MM.1S (cell line): ENCODE measurements around the gene COL4A5.

Source experiments
- DNase-seq: peaks from one replicate; pipeline ENCODE4 v3.0.0-alpha.2; 2015
- H2AFZ ChIP-seq: fragments of 300-600 bp; sonication (generic); 2 replicates; pipeline ENCODE4 v1.6.0; 2016; ENCODE audit warnings: antibody characterized with exemption, low read length
- H3F3A ChIP-seq: fragments of 300-600 bp; sonication (generic); 2 replicates; pipeline ENCODE4 v1.6.1; 2016; ENCODE audit warnings: mild to moderate bottlenecking, antibody characterized with exemption, low read length, moderate library complexity, mixed read lengths; ENCODE audit not compliant: insufficient read depth
- H3K27ac ChIP-seq: fragments of 300-600 bp; sonication (generic); 2 replicates; pipeline ENCODE4 v1.5.1; 2016; ENCODE audit warnings: mild to moderate bottlenecking, low read length
- H3K27me3 ChIP-seq: fragments of 300-600 bp; sonication (generic); replicated peaks from 2 replicates; pipeline ENCODE4 v1.6.0; 2016; ENCODE audit warnings: low read length; ENCODE audit not compliant: insufficient read depth
- H3K36me3 ChIP-seq: fragments of 300-600 bp; sonication (generic); replicated peaks from 2 replicates; pipeline ENCODE4 v1.6.1; 2016; ENCODE audit warnings: mild to moderate bottlenecking, low read length, mixed read lengths; ENCODE audit not compliant: insufficient read depth
- H3K4me1 ChIP-seq: fragments of 300-600 bp; sonication (generic); 2 replicates; pipeline ENCODE4 v1.6.1; 2016; ENCODE audit warnings: low read length, mixed read lengths
- H3K4me2 ChIP-seq: fragments of 300-600 bp; sonication (generic); 2 replicates; pipeline ENCODE4 v1.6.0; 2016; ENCODE audit warnings: low read depth, low read length
- H3K4me3 ChIP-seq: fragments of 300-600 bp; sonication (generic); 2 replicates; pipeline ENCODE4 v1.5.1; 2016; ENCODE audit warnings: low read length, mixed read lengths
- H3K79me2 ChIP-seq: fragments of 300-600 bp; sonication (generic); 2 replicates; pipeline ENCODE4 v1.6.1; 2016; ENCODE audit warnings: mixed run types, low read length, mixed read lengths
- H3K9ac ChIP-seq: fragments of 300-600 bp; sonication (generic); 2 replicates; pipeline ENCODE4 v1.6.1; 2016; ENCODE audit warnings: low read length, mixed read lengths
- H3K9me2 ChIP-seq: fragments of 300-600 bp; sonication (generic); replicated peaks from 2 replicates; pipeline ENCODE4 v1.6.1; 2016; ENCODE audit warnings: mild to moderate bottlenecking, low read length, mixed read lengths; ENCODE audit not compliant: insufficient read depth
- H3K9me3 ChIP-seq: fragments of 300-600 bp; sonication (generic); replicated peaks from 2 replicates; pipeline ENCODE4 v1.6.1; 2016; ENCODE audit warnings: mild to moderate bottlenecking, low read length, mixed read lengths; ENCODE audit not compliant: insufficient read depth
- H4K20me1 ChIP-seq: fragments of 300-600 bp; sonication (generic); 2 replicates; pipeline ENCODE4 v1.6.1; 2016; ENCODE audit warnings: mild to moderate bottlenecking, low read length, moderate library complexity, mixed read lengths; ENCODE audit not compliant: insufficient read depth
- EZH2 ChIP-seq: fragments of 300-600 bp; sonication (generic); optimal IDR thresholded peaks from 2 replicates; pipeline ENCODE3; 2017; ENCODE audit warnings: low read depth, mild to moderate bottlenecking, antibody characterized with exemption, low read length, mixed read lengths
- EZH2phosphoT487 ChIP-seq: fragments of 300-600 bp; sonication (generic); IDR thresholded peaks from 2 replicates; pipeline ENCODE4 v1.6.1; 2018; ENCODE audit warnings: antibody characterized with exemption, low read length
- TF ChIP-seq, protein P1 (sequence below): fragments of 300-600 bp; sonication (generic); IDR thresholded peaks from 2 replicates; pipeline ENCODE4 v1.5.1; 2016; ENCODE audit warnings: antibody characterized with exemption, low read length, mixed read lengths

The COL4A5 gene

DNA sequence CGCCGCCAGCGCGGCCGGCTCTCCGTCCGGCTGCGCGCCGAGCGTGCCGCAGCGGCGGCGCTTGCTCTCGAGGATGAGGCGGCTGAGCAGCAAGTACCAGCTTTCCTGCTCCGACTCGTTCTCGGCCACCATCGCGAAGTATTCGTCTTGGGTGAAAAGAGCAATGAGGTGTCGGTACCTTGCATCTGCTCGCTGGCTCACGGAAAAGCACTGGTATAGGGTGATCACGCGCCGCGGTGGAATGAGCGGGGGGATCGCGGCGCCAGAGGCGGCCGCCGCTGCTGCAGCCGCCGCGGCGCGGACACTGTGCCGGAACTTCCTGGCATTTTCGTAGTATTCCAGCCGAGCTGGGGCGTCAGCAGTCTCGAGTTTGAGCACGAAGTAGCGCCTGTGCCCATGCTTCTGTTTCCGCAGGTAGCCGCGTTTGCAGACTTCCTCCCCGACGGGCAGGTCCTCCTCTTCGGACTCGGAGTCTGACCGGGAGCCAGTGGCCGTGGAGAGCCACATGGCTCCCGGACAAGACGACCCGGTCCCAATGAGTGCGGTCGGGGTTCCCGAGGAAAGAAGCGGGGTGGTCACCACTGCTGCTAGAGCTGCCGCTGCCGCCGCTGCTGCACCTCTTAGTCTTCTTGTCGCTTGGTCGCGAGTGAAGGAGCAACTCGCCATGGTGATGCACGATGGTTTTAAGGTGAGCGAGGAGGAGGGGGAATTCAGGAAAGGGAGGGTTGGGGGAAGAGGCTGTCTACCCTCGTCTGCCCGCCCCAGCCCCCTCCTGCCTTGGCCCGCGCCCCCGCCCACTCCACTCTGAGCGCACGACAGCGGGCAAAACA, 296.3 kb downstream of the COL4A5 start:
- H3K27ac ChIP-seq = no peak overlapping the region
- no peaks in the 10 kb centered on the region for H3K9me2 ChIP-seq
- TF ChIP-seq, protein P1, sequence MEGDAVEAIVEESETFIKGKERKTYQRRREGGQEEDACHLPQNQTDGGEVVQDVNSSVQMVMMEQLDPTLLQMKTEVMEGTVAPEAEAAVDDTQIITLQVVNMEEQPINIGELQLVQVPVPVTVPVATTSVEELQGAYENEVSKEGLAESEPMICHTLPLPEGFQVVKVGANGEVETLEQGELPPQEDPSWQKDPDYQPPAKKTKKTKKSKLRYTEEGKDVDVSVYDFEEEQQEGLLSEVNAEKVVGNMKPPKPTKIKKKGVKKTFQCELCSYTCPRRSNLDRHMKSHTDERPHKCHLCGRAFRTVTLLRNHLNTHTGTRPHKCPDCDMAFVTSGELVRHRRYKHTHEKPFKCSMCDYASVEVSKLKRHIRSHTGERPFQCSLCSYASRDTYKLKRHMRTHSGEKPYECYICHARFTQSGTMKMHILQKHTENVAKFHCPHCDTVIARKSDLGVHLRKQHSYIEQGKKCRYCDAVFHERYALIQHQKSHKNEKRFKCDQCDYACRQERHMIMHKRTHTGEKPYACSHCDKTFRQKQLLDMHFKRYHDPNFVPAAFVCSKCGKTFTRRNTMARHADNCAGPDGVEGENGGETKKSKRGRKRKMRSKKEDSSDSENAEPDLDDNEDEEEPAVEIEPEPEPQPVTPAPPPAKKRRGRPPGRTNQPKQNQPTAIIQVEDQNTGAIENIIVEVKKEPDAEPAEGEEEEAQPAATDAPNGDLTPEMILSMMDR = no peak
- no peak for TF ChIP-seq EZH2
- no peak for TF ChIP-seq EZH2phosphoT487
- no peaks in the 10 kb centered on the region for H4K20me1 ChIP-seq
- no peak overlapping the region for H3K9ac ChIP-seq
- H3K9me3 ChIP-seq = no peaks in the 10 kb centered on the region
- no peaks in the 10 kb centered on the region for H3K36me3 ChIP-seq
- no peaks in the 10 kb centered on the region for H3K27me3 ChIP-seq
- no peaks in the 10 kb centered on the region for H3K79me2 ChIP-seq
- H3K4me1 ChIP-seq = no peaks in the 10 kb centered on the region
- H3K4me2 ChIP-seq = peak overlapping the region; percentile 47; the same call in 1 of the 2 replicates
- H2AFZ ChIP-seq = peak overlapping the region; percentile 61; the same call in 1 of the 2 replicates
- no peak for DNase-seq
- no peaks in the 10 kb centered on the region for H3F3A ChIP-seq
- H3K4me3 ChIP-seq = peak overlapping the region; percentile 52

DNA sequence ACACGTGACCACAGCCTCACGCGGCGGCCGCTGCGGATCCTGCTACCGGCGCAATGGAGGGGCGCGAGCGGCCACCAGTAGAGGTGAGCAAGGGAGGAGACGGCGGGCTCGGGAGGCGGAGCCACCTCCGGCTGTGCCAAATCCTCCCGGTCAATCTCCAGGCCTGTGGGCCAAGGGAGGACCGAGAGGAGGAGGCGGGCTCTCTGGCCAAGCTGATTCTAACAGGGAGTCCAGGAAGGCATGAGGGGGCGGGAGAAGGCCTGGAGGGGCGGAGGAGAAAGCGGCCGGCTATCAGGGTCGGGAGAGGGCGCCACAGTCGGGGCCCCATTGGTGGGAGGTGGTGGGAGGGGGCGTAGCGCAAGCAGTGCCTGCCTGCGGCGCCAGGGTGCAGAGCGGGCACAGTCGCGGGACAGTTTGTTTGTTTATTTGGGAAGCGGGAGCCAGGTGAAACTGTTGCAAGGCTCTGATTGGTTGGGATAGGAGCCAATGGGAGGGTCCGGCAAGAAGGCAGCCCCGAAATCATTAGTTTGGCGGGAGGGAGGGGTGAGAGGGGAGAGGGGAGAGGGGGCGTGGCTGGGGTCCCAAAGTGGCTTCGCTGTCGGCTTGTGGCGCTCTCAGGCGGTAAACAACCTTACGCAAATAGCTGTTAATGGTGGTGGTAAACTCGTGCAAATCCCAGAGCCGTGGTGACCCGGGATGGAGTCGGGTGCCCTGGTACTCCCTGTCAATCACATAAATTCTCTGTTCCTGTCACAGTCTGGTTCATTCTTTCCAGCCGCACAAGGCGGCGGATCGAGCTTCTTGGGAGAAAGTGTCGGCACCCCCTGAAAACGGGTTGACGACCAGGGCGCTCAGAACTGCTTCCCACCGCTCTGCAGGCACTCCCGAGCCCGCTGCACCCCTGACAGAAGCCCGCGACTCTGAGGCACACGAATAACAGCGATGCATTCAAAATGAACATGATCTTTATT, 297.2 kb downstream of the COL4A5 start, which contains the start of gene IRS4:
Gene IRS4, minus strand, starts transcription at position 55 of the 971 bp plus-strand sequence.
- Histone ChIP-seq H2AFZ (peak within 1 kb of the TSS; percentile 61), H3K9ac (peak within 1 kb of the TSS; percentile 10; the same call in 1 of the 2 replicates)
- TF ChIP-seq, protein P1 = no peak
- TF ChIP-seq EZH2 (no peak), EZH2phosphoT487 (no peak)

DNA sequence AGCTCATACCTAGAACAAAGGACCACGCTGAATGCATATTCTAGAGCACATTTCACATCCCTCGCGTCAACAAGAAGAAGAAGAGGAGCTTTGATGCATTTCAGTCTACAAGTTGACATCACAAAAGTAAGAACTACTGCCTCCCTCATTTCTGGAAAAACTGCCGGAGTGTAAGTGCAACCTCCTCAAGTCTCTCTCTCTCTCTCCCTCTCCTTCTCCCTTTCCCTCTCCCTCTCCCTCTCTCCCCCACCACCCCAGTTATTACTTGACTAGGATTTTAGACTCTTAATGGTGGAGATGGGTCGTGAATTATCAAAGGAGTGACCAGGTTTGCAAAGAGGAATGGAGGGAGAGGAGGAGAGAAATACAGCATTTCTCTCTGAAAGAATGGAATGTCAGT, 298.1 kb downstream of the COL4A5 start:
- Histone ChIP-seq H3K79me2 (no peaks in the 10 kb centered on the region), H4K20me1 (no peaks in the 10 kb centered on the region), H3K27ac (no peak overlapping the region), H3K36me3 (no peaks in the 10 kb centered on the region), H3K4me1 (no peaks in the 10 kb centered on the region), H2AFZ (no peak overlapping the region), H3F3A (no peaks in the 10 kb centered on the region), H3K4me3 (no peak overlapping the region), H3K4me2 (no peak overlapping the region), H3K27me3 (no peaks in the 10 kb centered on the region), H3K9ac (no peak overlapping the region), H3K9me3 (no peaks in the 10 kb centered on the region), H3K9me2 (no peaks in the 10 kb centered on the region)
- TF ChIP-seq EZH2 (no peak), EZH2phosphoT487 (no peak)
- TF ChIP-seq, protein P1 = no peak
- DNase-seq = no peak

More for the DNA sequence above, 297.2 kb downstream of the COL4A5 start, which contains the start of gene IRS4:
- DNase-seq = peak; percentile 20
- H4K20me1 ChIP-seq = no peaks in the 10 kb centered on the region
- no peaks in the 10 kb centered on the region for H3K36me3 ChIP-seq
- H3K79me2 ChIP-seq = no peaks in the 10 kb centered on the region
- H3K4me1 ChIP-seq = no peaks in the 10 kb centered on the region
- no peaks in the 10 kb centered on the region for H3K9me2 ChIP-seq
- H3K9me3 ChIP-seq = no peaks in the 10 kb centered on the region
- H3K27me3 ChIP-seq = no peaks in the 10 kb centered on the region
- no peak within 1 kb of the TSS for H3K27ac ChIP-seq
- H3F3A ChIP-seq = no peaks in the 10 kb centered on the region
- peak within 1 kb of the TSS; percentile 52 for H3K4me3 ChIP-seq
- H3K4me2 ChIP-seq = peak within 1 kb of the TSS; percentile 47; the same call in 1 of the 2 replicates
